T47D (cell line): ENCODE data around the gene KRTAP10-12.
"Not testable (repeated sequence)": the region's sequence is repeated elsewhere in the genome, so short reads cannot be mapped to it uniquely, and the experiment has no call there.

ENCODE experiments used
- DNase-seq, 2 experiments: peaks; one replicate each; pipeline versions ENCODE4 v3.0.0 to v3.0.0-alpha.2; 2011 to 2012; ENCODE audit warnings: low read depth in 1 of 2, low spot score in 1 of 2
- JUND ChIP-seq: IDR thresholded peaks from 2 replicates; pipeline ENCODE4 v1.6.1; 2012; ENCODE audit warnings: low read depth
- in situ Hi-C: cut with HindIII; loops from 2 replicates; pipeline ENCODE4 v1.10.0; 2016; ENCODE audit warnings: low sequenced_read_pairs, low pct_unique_long_range_greater_than_20kb

The KRTAP10-12 gene

DNA sequence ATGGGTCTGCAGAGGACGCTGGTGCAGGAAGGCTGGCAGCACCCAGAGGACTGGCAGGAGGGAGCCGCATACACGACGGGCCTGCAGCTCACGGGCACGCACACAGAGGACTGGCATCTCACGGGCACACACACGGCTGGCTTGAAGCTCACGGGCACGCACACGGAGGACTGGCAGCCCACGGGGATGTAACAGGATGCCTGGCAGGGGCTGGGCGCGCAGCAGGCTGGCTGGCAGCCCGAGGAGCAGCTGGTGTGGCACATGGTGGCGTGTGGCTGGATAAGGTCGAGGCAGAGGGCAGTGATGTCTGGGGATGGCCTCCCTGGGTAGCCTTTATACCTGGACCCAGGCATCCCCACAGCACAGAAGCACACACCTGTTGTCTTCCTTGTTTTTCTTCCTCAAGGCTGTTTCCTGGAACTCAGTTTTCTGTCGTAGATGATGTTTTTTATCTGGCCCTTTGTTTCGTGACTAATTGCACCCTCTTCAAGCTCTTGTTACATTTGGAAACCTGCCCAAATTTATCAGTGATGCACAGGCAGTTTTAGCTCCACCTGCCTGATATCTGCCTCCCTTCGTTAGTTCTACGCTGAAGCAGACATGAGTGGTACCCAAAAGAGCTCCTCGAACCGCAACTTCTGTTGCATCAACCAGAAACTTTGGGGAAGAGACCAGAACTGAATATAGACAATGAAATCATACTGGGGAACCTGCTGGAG, 15.0 kb upstream of the KRTAP10-12 start, which contains the start of gene KRTAP12-1:
Gene KRTAP12-1 (minus strand): TSS at position 303 of the 719 bp plus-strand sequence. CDS start 40 bp downstream, at position 263.
- no peak for TF ChIP-seq JUND
- in situ Hi-C loops, result no loop called here

DNA sequence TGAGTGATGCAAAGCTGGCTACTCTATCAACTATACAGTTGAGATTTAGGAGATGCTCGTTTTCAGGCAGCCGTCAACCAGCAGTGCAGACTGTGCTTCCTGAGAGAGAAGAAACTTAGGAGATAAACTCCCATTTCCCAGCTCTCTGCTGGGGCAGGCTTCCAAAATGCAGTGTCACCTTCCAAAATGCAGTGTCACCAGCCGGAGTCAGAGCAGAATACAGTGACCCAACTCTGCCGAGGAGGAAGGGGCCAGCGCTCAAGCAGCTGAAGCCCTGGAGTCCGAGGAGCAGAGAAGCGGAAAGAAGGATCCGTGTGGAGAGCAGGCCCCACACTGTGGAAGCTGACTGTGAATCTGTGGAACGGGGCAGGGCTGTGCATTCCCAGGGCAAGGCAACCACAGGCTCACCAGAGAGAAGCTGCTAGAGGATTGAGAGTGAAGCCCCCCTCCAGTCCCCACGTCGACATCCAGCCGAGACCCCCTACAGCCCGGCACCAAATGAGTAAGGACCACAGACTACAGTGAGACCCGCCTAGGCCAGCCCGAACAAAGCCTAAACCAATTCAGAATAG, 14.3 kb upstream of the KRTAP10-12 start:
- DNase-seq, result no peak
- in situ Hi-C loops, result no loop called here
- TF ChIP-seq JUND, result no peak

More for the DNA sequence above, 15.0 kb upstream of the KRTAP10-12 start, which contains the start of gene KRTAP12-1:
- DNase-seq, result no peak

DNA sequence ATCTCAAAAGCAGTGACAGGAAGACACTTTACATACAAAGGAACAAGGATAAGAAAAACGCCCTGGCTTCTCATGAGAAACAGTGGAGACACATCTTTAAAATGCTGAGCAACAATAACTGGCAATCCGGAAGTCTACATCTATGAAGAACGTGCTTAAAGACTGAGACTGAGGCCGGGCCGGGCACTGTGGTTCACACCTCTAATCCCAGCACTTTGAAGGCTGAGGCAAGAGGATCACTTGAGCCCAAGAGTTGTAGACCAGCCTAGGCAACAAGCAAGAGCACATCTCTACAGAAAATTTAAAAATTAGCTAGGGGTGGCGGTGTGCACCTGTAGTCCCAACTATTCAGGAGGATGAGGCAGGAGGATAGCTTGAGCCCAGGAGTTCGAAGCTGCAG, 12.9 kb upstream of the KRTAP10-12 start:
- in situ Hi-C loops, result no loop called here
- no peak for TF ChIP-seq JUND
- DNase-seq, result no peak

DNA sequence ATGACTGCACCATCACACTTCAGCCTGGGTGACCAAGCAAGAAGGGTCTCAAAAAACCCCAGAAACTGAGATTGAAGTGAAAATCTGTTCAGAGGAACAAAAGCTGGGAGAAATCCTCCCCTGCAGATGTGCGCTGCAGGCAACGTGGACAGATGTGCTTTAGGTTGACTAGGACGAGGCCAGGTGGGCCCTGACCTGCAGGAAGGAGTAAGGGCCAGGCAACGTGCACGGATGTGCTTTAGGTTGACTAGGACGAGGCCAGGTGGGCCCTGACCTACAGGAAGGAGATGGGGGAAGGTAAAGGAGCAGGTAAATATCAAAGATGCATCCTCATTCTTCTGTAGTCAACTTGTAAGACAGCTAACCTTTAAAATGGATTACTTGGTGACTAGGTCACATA, 12.5 kb upstream of the KRTAP10-12 start:
- in situ Hi-C loops, result no loop called here
- no peak for TF ChIP-seq JUND
- DNase-seq, result no peak

DNA sequence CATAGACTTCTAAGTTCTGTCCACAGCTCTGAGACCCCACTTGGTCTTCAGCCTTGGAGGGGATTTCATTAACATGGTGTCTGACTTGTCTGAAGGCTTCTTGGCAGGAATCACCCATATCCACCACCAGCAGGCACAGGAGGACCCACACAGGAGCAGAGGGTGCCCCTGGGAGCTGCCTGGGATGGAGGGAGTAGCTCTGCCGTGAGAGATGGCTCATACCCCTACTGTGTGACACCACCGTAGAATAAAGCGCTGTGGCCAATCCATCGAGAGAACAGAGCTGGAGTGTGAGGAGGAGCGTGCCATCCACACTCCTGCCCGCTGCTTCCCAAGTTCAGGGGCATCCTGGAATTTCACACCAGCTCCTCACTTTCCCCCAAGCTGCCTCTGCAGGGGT, 11.9 kb upstream of the KRTAP10-12 start:
- DNase-seq, in situ Hi-C loops: not testable (repeated sequence)

DNA sequence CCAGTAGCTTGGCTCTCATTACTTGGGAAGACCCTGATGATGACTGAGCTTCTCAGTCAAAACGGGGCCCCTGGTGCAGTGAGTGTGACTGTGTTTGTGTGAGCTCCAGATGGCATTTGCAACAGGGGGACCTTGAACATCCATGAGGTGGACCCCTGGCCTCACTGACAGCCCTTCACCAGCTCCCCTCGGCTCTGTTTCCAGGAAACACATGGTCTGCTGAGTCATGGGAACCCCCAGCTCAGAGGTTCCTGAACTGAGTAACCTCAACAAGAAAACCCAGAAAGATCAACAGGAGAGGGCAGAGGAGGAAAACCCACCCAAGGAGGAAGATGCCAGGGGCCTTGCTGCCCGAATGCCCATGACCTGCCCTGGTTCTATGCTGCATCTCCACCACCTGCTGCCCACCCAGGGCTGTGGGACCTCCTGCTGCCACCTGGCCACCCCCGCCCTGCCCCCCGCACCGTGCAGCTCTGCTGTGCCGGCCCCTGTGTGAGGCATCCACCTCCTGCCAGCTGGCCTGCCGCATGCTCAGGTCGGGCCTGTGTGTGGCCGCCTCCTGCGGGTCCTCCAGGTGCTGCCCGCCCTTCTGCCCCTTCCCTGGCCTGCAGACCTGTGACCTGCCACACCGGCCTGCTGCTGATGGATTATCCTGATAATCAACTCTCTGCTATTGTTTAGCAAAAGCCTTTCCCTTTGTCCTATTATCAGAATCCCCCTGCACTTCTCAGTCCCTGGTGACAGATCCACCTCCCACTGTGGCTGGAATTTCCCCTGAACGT, 10.8 kb upstream of the KRTAP10-12 start:
- in situ Hi-C loops, result no loop called here
- no peak for TF ChIP-seq JUND
- DNase-seq, result no peak

DNA sequence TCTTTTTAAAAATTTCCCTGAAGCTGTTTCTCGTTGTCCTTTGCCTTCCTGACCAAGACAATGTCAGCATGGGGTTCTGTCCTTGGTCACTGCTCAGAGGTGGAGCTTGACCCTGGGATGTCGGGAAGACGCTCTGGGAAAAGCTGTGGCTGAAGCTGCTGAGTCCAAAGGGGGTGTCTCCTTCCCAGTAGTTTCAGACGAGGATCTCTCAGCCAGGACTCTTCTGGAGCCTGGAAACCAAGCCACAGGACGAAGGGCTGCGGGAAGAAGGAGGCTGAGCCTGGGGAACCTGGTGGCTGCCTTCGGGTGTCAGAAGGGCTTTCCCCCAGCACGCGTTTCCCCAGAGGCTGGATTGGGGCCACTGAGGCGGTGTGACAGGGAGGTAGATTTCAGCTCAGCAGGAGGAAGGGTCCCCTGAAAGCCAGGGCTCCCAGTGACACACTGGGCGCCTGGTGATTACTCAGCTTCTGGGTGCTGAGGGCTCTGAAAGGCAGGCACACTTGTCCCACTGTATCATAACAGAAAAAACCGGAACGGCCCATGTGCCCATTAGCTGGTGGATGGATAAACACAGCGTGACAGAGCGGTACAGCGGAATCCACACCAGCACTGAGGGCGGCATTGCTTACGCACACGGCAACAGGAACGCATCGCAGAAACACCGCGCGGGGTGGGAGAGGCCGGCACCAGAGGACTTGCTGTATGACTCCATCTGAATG, 10.0 kb upstream of the KRTAP10-12 start:
- TF ChIP-seq JUND, result no peak
- in situ Hi-C loops, result no loop called here
- DNase-seq, result no peak

DNA sequence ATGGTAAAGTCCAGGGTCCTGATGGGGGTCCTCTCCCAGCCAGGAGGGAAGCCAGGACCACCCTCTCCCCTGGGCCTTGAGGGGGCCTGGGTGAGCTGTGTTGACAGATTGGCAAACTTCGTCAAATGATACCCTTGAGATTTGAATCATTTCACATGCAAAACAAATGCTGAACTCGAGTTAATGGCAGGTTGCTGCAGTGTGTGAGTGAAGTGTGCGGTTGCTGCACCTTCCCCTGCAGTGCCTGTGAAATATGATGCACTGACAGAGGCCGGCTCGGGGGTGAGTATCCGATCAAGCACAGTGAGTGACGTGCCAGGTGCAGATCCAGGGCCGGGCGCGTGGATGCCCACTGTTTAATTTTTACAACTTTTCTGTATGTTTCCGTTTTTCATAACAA, 9.3 kb upstream of the KRTAP10-12 start:
- DNase-seq, result no peak
- no peak for TF ChIP-seq JUND
- in situ Hi-C loops, result no loop called here

DNA sequence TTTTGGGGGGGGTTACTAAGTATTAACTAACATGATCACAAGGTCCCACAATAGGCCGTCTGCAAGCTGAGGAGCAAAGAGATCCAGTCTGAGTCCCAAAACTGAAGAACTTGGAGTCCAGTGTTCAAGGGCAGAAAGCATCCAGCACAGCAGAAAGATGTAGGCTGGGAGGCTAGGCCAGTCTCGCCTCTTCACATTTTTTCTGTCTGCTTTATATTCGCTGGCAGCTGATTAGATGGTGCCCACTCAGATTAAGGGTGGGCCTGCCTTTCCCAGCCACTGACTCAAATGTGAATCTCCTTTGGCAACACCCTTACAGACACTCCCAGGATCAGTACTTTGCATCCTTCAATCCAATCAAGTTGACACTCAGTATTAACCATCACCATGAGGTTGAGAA, 7.2 kb upstream of the KRTAP10-12 start:
- in situ Hi-C loops, DNase-seq: not testable (repeated sequence)

DNA sequence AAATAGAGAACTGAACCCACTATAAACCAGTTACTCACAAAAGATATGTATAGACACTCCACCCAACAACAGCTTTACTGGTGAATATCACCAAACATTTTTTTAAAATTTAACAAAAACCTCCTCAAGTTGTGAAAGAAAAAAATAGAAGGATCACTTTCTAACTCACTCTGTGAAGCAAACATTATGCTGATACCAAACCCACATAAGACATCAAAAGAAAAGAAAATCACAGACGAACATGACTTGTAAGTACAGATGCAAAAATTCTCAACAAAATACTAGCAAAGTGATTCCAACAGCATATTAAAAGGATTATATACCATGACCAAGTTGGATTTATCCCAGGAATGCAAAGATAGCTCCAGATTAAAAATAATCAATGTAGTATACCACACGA, 5.3 kb upstream of the KRTAP10-12 start:
- in situ Hi-C loops, result no loop called here
- no peak for TF ChIP-seq JUND
- no peak for DNase-seq

DNA sequence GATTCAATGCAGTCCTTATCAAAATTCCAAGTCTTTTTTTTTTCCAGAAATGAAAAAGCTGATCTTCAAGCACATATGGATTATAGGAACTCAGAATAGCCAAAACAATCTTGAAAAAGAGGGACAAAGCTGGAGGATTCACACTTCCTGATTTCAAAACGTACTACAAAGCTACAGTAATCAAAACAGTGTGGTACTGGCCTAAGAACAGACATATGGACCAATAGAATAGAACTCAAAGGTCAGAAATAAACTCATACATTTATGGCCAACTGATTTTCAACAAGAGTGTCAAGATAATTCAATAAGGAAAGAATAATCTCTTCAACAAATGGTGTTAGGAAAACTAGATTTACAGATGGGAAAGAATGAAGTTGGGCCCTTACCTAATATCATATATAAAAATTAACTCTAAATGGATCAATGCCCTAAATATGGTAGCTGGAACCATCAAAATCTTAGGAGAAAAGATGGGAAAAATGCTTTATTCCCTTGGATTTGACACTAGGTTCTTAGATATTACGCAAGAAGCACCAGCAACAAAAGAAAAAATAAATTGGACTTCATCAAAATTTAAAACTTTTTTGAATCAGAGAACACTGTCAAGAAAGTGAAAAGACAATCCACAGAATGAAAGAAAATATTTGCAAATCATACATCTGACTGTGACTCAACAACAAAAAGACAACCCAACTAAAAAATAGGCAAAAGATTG, 4.0 kb upstream of the KRTAP10-12 start:
- in situ Hi-C loops, result no loop called here
- no peak for TF ChIP-seq JUND

DNA sequence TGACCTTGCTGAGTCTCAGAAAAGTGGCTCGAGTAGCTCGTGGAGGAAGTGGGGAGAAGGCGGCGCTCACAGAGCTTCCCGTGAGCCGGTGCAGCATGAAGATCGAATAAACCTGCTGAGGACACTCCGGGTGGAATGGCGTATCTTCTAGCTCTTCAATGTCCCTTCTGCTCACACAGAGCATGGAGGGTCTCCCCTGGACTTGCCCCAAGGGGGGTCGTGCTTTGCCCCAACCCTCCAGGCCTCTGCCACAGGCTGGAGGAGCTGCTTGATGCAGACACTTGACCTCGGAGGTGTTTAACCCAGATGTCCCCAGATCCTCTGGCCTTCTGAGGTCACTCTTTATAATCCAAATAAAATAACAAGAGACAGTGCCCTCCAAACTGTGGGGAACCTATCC, 2.2 kb upstream of the KRTAP10-12 start:
- no peak for DNase-seq
- no peak for TF ChIP-seq JUND
- in situ Hi-C loops, result no loop called here

More for the DNA sequence above, 4.0 kb upstream of the KRTAP10-12 start:
- no peak for DNase-seq
